Heart left ventricle (tissue), 13 donors: ENCODE results near the gene BIN2.

ENCODE experiments used
- CTCF ChIP-seq, 12 donors: fragments of 200-600 bp; sonication (generic) in 4 of 12; IDR thresholded peaks; one replicate each; pipeline versions ENCODE4 v1.5.0 to v1.8.0; 2018 to 2022; ENCODE audit warnings: antibody characterized with exemption in 12 of 12, mild to moderate bottlenecking in 5 of 12
- POLR2A ChIP-seq, 2 donors: fragments of 450-650 bp; IDR thresholded peaks; one replicate each; pipeline ENCODE4 v1.6.1; 2017; ENCODE audit warnings: antibody characterized with exemption in 2 of 2, mild to moderate bottlenecking in 2 of 2, moderate library complexity in 2 of 2
- donor health status: ischemic (EF 13 %, LVEDD 7.1; RV severe dilation, severe dysfunction).
- donor health status: DM: no; HTN: yes; CAD: no.
- donor health status: DM: no; HTN: no; CAD: no.
- donor health status: ischemic (EF 25% LVEDD 6.9; RV normal size, moderate dysfunction).
- donor health status: ischemic (EF 25% LVEDD 5.7; RV mildly dilated, moderate dysfunction).
- donor health status: ischemic (EF 35%, LVEDD 5.7; RV mildly dilated, moderate dysfunction).
- donor health status: nonischemic (EF 11% LVEDD 7.7; RV severe dilation, severe dysfunction).
- donor health status: DM: yes; HTN: yes; CAD: no.
- donor health status: PGD.
- donor health status: ischemic (EF 29% LVEDD 5.4; RV normal size, mild dysfunction).
- donor health status: nonischemic (EF 23%, LVEDD 6.1; RV moderate dilation, normal function).

DNA sequence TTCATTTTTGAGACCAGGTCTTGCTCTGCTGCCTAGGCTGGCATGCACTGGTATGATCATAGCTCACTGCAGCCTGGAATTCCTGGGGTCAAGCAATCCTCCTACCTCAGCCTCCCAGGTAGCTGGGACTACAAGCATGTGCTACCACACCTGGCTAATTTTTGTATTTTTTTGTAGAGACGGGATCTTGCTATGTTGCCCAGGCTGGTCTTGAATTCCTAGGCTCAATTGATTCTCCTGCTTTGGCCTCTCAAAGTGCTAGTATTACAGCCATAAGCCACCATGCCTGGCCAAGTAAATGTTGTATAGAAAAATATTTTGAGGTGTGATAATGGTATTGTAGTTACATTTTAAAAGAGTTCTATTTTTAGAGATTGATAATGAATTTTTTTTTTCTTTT, 12.6 kb downstream of the BIN2 start:
- TF ChIP-seq CTCF (IDR thresholded peaks at IDR 0.05) (no peak), POLR2A (IDR thresholded peaks at IDR 0.05) (no peak)
